ENCODE data around the gene ITPA. TPM values are rescaled to one million over a fixed set of nuclear protein-coding genes. Genes with fewer than 3 reads are reported as not detected.

Gene ITPA
- total RNA-seq, 2 donors from 2014 or later = 94.3 to 94.7 TPM

- Mint-ChIP-seq H3K9me3 (no peaks in the 10 kb centered on the region), H3K27me3 (peaks cover 16 to 28% of the 10 kb centered on the region in 2 donors), H3K27ac (no peak overlapping the region), H3K4me1 (ENCODE audit: low read depth in 2 of 2) (no peaks in the 10 kb centered on the region), H3K36me3 (no peaks in the 10 kb centered on the region), H3K4me3 (no peak overlapping the region)
- DNase-seq (ENCODE audit: low spot score) = no peak
- no peak for ATAC-seq
Observed at GRCh38 chr20:3245711-3246110, 36.4 kb downstream of the ITPA start.

- DNase-seq (ENCODE audit: low spot score) = no peak
- Mint-ChIP-seq H3K4me3 (no peak overlapping the region), H3K36me3 (no peaks in the 10 kb centered on the region), H3K9me3 (no peaks in the 10 kb centered on the region), H3K27ac (no peak overlapping the region), H3K4me1 (ENCODE audit: low read depth in 2 of 2) (no peaks in the 10 kb centered on the region), H3K27me3 (peaks cover 11 to 21% of the 10 kb centered on the region in 2 donors)
- ATAC-seq = no peak
Observed at GRCh38 chr20:3246682-3247081, 37.4 kb downstream of the ITPA start.

- peaks cover 1 to 14% of the 10 kb centered on the region in 2 donors for H3K27me3 Mint-ChIP-seq
- no peak overlapping the region for H3K4me3 Mint-ChIP-seq
- no peaks in the 10 kb centered on the region for H3K9me3 Mint-ChIP-seq
- DNase-seq (ENCODE audit: low spot score) = no peak
- no peaks in the 10 kb centered on the region for H3K36me3 Mint-ChIP-seq
- no peak overlapping the region for H3K27ac Mint-ChIP-seq
- ATAC-seq = no peak
- no peaks in the 10 kb centered on the region for H3K4me1 Mint-ChIP-seq (ENCODE audit: low read depth in 2 of 2)
Observed at GRCh38 chr20:3247638-3248037, 38.3 kb downstream of the ITPA start.

GRCh38 chr20:3248167-3248992, 39.1 kb downstream of the ITPA start:
- no peak overlapping the region for H3K4me3 Mint-ChIP-seq
- no peak overlapping the region for H3K27ac Mint-ChIP-seq
- DNase-seq (ENCODE audit: low spot score) (peak; percentile 56), ATAC-seq (peak; percentile 63)
- no peaks in the 10 kb centered on the region for H3K4me1 Mint-ChIP-seq (ENCODE audit: low read depth in 2 of 2)
- H3K9me3 Mint-ChIP-seq = no peaks in the 10 kb centered on the region
- H3K27me3 Mint-ChIP-seq = peaks cover 0 to 14% of the 10 kb centered on the region in 2 donors
- H3K36me3 Mint-ChIP-seq = no peaks in the 10 kb centered on the region

- ATAC-seq (peak in 1 of 2 donors; percentile 50), DNase-seq (ENCODE audit: low spot score) (peak; percentile 46)
- Mint-ChIP-seq H3K4me1 (ENCODE audit: low read depth in 2 of 2) (no peaks in the 10 kb centered on the region), H3K9me3 (no peaks in the 10 kb centered on the region), H3K27ac (no peak overlapping the region), H3K27me3 (peaks cover 0 to 14% of the 10 kb centered on the region in 2 donors), H3K4me3 (no peak overlapping the region), H3K36me3 (no peaks in the 10 kb centered on the region)
Observed at GRCh38 chr20:3248993-3249347, 39.7 kb downstream of the ITPA start.

GRCh38 chr20:3250091-3250504, 40.8 kb downstream of the ITPA start:
- Mint-ChIP-seq H3K27ac (no peak overlapping the region), H3K4me1 (ENCODE audit: low read depth in 2 of 2) (no peaks in the 10 kb centered on the region), H3K36me3 (no peaks in the 10 kb centered on the region), H3K9me3 (no peaks in the 10 kb centered on the region), H3K4me3 (no peak overlapping the region), H3K27me3 (peaks cover 0 to 14% of the 10 kb centered on the region in 2 donors)
- ATAC-seq = no peak
- DNase-seq (ENCODE audit: low spot score) = no peak

GRCh38 chr20:3251806-3252205, 42.5 kb downstream of the ITPA start:
- H3K4me3 Mint-ChIP-seq = no peak overlapping the region
- ATAC-seq (no peak), DNase-seq (ENCODE audit: low spot score) (no peak)

GRCh38 chr20:3255728-3256127, 46.4 kb downstream of the ITPA start:
- Mint-ChIP-seq H3K4me3 (no peak overlapping the region), H3K9me3 (no peaks in the 10 kb centered on the region), H3K27me3 (no peaks in the 10 kb centered on the region), H3K36me3 (no peaks in the 10 kb centered on the region), H3K27ac (no peak overlapping the region), H3K4me1 (ENCODE audit: low read depth in 2 of 2) (no peaks in the 10 kb centered on the region)
- DNase-seq (ENCODE audit: low spot score) = no peak
- ATAC-seq = no peak

More at GRCh38 chr20:3251806-3252205, 42.5 kb downstream of the ITPA start:
- Mint-ChIP-seq H3K4me1 (ENCODE audit: low read depth in 2 of 2) (no peaks in the 10 kb centered on the region), H3K36me3 (no peaks in the 10 kb centered on the region), H3K27me3 (peaks cover 0 to 9% of the 10 kb centered on the region in 2 donors), H3K27ac (no peak overlapping the region), H3K9me3 (no peaks in the 10 kb centered on the region)

- Mint-ChIP-seq H3K9me3 (no peaks in the 10 kb centered on the region), H3K27me3 (no peaks in the 10 kb centered on the region), H3K4me3 (no peak overlapping the region), H3K4me1 (ENCODE audit: low read depth in 2 of 2) (no peaks in the 10 kb centered on the region), H3K36me3 (no peaks in the 10 kb centered on the region), H3K27ac (no peak overlapping the region)
- DNase-seq (ENCODE audit: low spot score) (no peak), ATAC-seq (peak in 1 of 2 donors; percentile 38)
Observed at GRCh38 chr20:3258429-3258828, 49.1 kb downstream of the ITPA start.

- H3K36me3 Mint-ChIP-seq = no peaks in the 10 kb centered on the region
- H3K27ac Mint-ChIP-seq = no peak overlapping the region
- no peaks in the 10 kb centered on the region for H3K4me1 Mint-ChIP-seq (ENCODE audit: low read depth in 2 of 2)
- no peak for ATAC-seq
- no peaks in the 10 kb centered on the region for H3K9me3 Mint-ChIP-seq
- no peak overlapping the region for H3K4me3 Mint-ChIP-seq
- DNase-seq (ENCODE audit: low spot score) = no peak
- H3K27me3 Mint-ChIP-seq = no peaks in the 10 kb centered on the region
Observed at GRCh38 chr20:3262566-3262965, 53.3 kb downstream of the ITPA start.

GRCh38 chr20:3270051-3270450, 60.8 kb downstream of the ITPA start:
- Mint-ChIP-seq H3K9me3 (no peaks in the 10 kb centered on the region), H3K4me3 (no peak overlapping the region), H3K27me3 (no peaks in the 10 kb centered on the region), H3K4me1 (ENCODE audit: low read depth in 2 of 2) (no peaks in the 10 kb centered on the region), H3K36me3 (no peaks in the 10 kb centered on the region), H3K27ac (no peak overlapping the region)
- ATAC-seq (no peak), DNase-seq (ENCODE audit: low spot score) (no peak)

- Mint-ChIP-seq H3K4me1 (ENCODE audit: low read depth in 2 of 2) (no peaks in the 10 kb centered on the region), H3K4me3 (no peak overlapping the region), H3K27ac (no peak overlapping the region), H3K36me3 (no peaks in the 10 kb centered on the region), H3K27me3 (no peaks in the 10 kb centered on the region), H3K9me3 (no peaks in the 10 kb centered on the region)
- DNase-seq (ENCODE audit: low spot score) (no peak), ATAC-seq (no peak)
Observed at GRCh38 chr20:3273371-3273770, 64.1 kb downstream of the ITPA start.

Data from natural killer cell treated with Interleukin-12 subunit alpha and Interleukin-12 subunit beta and Interleukin-15 and Interleukin-18, amount 100 ng/mL, for 72 hours (primary cell).